Stimulated activated naive CD8-positive, alpha-beta T cell treated with anti-CD3 and anti-CD28 coated beads, Interleukin-15, Interleukin-2, amounts not matched to agents 100 ng/mL and 50 ng/mL, for 24 hours (primary cell): ENCODE data around the gene RPP40.
"Not testable (repeated sequence)": the region's sequence is repeated elsewhere in the genome, so short reads cannot be mapped to it uniquely, and the experiment has no call there.

ENCODE experiments used
- H3K27ac Mint-ChIP-seq: one replicate; pipeline ENCODE4 v1.8.0; 2021; ENCODE audit warnings: mild to moderate bottlenecking, mixed read lengths
- H3K27me3 Mint-ChIP-seq: one replicate; pipeline ENCODE4 v1.8.0; 2021; ENCODE audit warnings: mixed read lengths
- H3K36me3 Mint-ChIP-seq: one replicate; pipeline ENCODE4 v1.8.0; 2021; ENCODE audit warnings: low read depth, mixed read lengths
- H3K4me1 Mint-ChIP-seq: one replicate; pipeline ENCODE4 v1.8.0; 2021; ENCODE audit warnings: low read depth, mixed read lengths
- H3K4me3 Mint-ChIP-seq: one replicate; pipeline ENCODE4 v1.8.0; 2021; ENCODE audit warnings: mild to moderate bottlenecking, mixed read lengths
- H3K9me3 Mint-ChIP-seq: one replicate; pipeline ENCODE4 v1.8.0; 2021; ENCODE audit warnings: mixed read lengths

The RPP40 gene

DNA sequence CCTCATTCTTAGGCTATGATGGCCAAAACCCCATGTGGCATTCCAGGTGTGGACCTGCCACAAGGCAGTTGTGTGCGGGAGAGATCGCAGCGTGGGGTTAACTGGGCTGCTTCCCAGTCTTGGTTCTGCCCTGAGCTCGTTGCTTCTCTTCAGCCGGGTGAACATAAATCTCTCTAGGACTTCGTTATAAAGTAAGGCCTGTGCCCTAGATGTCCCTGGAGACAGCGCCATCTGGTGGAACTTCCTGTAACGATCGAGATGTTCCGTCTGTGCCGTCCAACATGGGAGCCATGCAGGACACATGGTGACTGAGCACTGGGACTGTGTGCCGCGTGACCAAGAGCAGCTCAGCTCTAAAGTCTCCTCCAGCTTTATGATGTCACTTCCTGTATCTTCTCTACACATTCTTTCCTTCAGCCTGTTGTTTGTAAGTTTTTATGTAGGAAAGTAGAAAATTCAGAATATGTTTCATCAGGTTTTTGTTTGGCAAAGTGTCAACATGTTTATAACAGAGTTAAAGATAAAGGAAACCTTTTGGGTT, 26.8 kb upstream of the RPP40 start:
- Mint-ChIP-seq H3K4me3 (no peak overlapping the region), H3K27ac (peak overlapping the region; percentile 6)

DNA sequence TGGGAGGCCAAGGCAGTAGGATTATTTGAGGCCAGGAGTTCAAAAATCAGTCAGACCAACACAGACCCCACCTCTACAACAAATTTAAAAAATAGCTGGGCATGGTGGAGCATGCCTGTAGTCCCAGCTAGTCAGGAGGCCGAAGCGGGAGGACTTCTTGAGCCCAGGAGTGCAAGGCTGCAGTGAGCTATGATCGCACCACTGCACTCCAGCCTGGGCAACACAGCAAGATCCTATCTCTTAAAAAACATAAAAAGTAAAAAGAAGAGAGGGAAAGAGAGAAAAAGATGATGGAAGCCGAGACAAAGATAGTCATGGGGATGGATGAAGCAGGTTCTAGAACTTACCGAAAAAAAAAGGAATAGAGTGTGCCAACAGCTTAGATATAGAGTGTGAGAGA, 25.8 kb upstream of the RPP40 start:
- Mint-ChIP-seq H3K27me3 (peaks cover 11% of the 10 kb centered on the region), H3K4me3 (no peak overlapping the region), H3K36me3 (no peaks in the 10 kb centered on the region), H3K4me1 (peaks cover 9% of the 10 kb centered on the region), H3K9me3 (no peaks in the 10 kb centered on the region), H3K27ac (no peak overlapping the region)

More for the DNA sequence above, 26.8 kb upstream of the RPP40 start:
- Mint-ChIP-seq H3K27me3 (peaks cover 4% of the 10 kb centered on the region), H3K36me3 (no peaks in the 10 kb centered on the region), H3K9me3 (no peaks in the 10 kb centered on the region), H3K4me1 (peaks cover 9% of the 10 kb centered on the region)

DNA sequence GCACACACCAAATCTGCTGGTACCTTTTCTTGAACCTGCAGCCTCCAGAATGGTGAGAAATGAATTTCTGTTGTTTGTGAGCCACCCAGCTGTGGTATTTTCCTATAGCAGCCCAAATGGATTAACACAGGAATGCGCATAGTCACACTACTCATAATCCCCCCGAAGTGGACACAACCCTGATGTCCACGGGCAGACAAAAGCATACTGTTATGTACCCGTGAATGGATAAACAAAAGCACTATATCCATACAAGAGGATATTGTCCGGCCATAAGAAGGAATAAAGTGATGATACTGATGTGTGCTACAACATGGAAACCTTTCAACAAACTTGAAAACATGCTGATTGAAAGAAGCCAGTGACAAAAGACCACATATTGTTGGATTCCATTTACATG, 25.1 kb upstream of the RPP40 start:
- Mint-ChIP-seq H3K27ac (no peak overlapping the region), H3K4me1 (peaks cover 9% of the 10 kb centered on the region), H3K36me3 (no peaks in the 10 kb centered on the region), H3K27me3 (peaks cover 11% of the 10 kb centered on the region), H3K4me3 (no peak overlapping the region), H3K9me3 (no peaks in the 10 kb centered on the region)

DNA sequence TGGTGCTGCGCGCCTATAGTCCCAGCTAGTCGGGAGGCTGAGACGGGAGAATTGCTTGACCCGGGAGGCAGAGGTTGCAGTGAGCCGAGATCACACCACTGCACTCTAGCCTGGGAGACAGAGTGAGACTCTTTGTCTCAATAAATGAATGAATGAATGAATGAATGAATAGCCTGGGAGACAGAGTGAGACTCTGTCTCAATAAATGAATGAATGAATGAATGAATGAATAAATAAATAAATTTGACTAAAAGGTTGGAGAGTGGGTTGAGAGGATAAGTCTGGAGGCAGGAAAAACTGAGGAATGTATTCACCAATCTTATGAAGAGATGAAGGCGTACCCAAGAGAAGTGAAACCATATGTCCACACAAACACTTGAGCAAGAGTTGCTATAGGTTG, 24.5 kb upstream of the RPP40 start:
- H3K9me3 Mint-ChIP-seq = no peaks in the 10 kb centered on the region

DNA sequence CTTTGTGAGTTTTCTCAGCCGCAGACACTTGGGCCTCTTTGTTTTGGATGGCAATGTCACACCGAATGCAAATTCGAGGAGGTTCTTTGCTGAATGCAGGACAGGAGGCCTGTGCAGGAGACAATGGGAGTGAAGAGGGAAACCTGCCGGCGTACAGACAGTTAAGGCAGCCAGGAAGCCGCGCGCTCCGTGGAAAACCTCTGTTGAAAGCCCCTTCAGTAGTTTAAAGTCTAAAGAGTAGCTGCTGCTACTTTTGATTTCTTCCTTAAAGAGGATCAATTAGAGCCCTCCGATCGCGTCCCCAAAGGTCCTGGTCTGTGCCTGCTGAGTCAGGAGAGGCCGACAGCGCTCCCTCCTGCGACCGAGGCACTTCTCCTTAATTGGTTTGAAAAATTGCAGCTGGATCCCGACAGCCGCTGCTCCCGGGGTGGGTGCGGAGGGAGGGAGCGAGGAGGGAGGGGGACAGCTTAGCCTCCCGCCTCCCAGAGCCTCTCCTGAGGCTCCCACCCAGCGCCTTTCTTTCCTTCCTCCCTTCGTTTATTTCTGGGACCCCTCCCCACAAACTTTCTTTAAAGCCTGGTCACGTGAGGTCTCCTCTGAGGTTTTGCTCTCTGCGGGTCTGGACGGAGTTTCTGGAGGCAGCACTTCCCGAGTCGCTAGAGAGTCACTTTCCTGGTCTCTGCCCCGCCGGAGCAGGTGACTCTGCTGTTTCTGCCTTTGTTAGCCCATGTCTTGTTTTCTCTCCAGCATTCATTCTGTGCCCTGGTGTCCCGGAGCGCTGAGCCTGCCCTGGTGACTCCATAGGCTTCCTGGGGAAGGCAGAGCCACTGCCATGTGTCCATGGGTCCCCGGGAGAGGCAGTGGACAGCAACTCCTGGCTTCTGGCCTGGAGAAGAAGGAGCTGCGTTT, 22.3 kb upstream of the RPP40 start:
- Mint-ChIP-seq H3K27me3 (peaks cover 11% of the 10 kb centered on the region), H3K27ac (peak overlapping the region; percentile 82), H3K9me3 (no peaks in the 10 kb centered on the region), H3K4me3 (peak overlapping the region; percentile 82), H3K36me3 (peaks cover 7% of the 10 kb centered on the region), H3K4me1 (peaks cover 9% of the 10 kb centered on the region)

More for the DNA sequence above, 24.5 kb upstream of the RPP40 start:
- Mint-ChIP-seq H3K4me3 (no peak overlapping the region), H3K36me3 (no peaks in the 10 kb centered on the region), H3K27ac (no peak overlapping the region), H3K27me3 (peaks cover 11% of the 10 kb centered on the region), H3K4me1 (peaks cover 9% of the 10 kb centered on the region)

DNA sequence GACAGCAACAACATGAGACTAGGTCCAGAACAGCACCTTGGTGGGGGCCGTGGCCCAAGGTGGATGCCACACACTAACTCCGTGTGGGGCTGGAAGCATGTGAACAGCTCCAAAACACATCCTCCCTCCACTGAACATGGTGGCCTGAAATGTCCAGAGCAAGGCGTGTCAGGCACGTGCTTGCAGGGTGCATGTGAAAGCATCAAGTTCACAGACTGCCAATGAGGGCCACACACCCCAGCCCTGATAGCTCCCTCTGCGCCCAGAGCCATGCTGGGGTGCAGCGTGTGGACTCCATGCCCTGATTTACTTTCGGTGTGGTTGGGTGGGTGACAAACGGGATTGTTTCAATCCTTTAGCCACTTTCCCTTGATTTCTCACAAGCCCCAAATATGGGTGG, 20.1 kb upstream of the RPP40 start:
- Mint-ChIP-seq H3K27ac (no peak overlapping the region), H3K27me3 (peaks cover 11% of the 10 kb centered on the region), H3K4me3 (no peak overlapping the region), H3K36me3 (peaks cover 10% of the 10 kb centered on the region), H3K4me1 (peaks cover 9% of the 10 kb centered on the region), H3K9me3 (peaks cover 5% of the 10 kb centered on the region)

DNA sequence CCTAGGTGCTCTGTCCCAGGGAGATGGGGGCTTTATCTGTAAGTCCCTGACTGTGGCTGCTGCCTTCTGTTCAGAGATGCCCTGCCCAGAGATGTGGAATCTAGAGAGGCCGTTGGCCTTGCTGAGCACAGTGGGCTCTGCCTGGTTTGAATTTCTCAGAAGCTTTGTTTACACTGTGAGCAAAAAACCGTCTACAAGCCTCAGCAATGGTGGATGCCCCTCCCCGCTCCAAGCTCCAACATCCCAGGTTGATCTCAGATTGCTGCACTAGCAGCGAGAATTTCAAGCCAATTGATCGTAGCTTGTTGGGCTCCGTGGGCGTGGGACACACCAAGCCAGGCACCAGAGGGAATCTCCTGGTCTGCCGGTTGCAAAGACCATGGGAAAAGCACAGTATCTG, 16.3 kb upstream of the RPP40 start:
- peaks cover 9% of the 10 kb centered on the region for H3K9me3 Mint-ChIP-seq
- H3K27me3 Mint-ChIP-seq = peaks cover 4% of the 10 kb centered on the region
- no peaks in the 10 kb centered on the region for H3K4me1 Mint-ChIP-seq
- peaks cover 32% of the 10 kb centered on the region for H3K36me3 Mint-ChIP-seq
- H3K27ac Mint-ChIP-seq = no peak overlapping the region
- H3K4me3 Mint-ChIP-seq = no peak overlapping the region

DNA sequence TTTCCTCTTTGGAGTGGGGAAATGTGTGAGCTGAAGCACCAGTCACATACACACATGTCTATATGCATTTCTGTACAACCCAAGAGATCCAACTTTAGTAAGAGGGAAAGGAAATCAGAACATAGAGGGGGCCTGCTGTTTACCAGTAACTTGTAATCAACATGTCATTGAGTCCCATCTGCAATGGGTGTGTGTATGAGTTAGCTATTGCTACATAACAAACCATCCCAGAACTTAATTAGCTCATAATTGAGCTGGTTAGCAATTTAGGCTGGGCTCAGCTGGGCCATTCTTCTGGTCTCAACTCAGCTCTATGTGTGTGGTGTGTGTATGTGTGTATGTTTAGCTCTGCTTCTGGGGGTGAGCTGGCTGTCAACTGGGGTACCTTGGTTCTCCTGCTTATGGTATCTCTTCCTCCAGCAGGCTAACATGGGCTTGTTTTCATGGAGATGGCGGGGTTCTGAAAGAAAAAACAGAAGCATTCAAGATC, 10.3 kb upstream of the RPP40 start:
- peaks cover 28% of the 10 kb centered on the region for H3K36me3 Mint-ChIP-seq
- no peak overlapping the region for H3K4me3 Mint-ChIP-seq
- H3K27ac Mint-ChIP-seq = no peak overlapping the region
- peaks cover 9% of the 10 kb centered on the region for H3K9me3 Mint-ChIP-seq
- no peaks in the 10 kb centered on the region for H3K27me3 Mint-ChIP-seq
- no peaks in the 10 kb centered on the region for H3K4me1 Mint-ChIP-seq

DNA sequence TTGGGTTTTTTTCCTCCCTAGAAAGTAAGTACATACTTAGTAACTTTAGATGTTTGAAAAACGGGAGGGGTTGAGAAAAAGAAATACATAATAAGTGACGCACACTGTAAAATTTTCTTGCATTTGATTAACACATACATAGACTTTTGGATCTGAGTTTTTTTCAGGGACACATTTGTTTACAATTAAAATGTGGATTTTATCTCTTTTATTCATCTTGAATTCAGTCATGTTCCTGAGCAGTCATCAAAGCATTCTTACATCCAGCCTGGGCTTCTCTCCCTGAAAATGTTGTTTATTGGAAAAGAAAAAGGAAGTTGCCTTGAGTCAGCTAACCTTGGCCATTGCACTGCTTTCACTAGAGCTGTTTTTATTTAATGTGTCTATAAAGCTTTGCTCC, 8.7 kb upstream of the RPP40 start:
- Mint-ChIP-seq H3K36me3 (peaks cover 15% of the 10 kb centered on the region), H3K27ac (no peak overlapping the region), H3K9me3 (peaks cover 9% of the 10 kb centered on the region), H3K4me3 (no peak overlapping the region), H3K27me3 (no peaks in the 10 kb centered on the region), H3K4me1 (no peaks in the 10 kb centered on the region)

DNA sequence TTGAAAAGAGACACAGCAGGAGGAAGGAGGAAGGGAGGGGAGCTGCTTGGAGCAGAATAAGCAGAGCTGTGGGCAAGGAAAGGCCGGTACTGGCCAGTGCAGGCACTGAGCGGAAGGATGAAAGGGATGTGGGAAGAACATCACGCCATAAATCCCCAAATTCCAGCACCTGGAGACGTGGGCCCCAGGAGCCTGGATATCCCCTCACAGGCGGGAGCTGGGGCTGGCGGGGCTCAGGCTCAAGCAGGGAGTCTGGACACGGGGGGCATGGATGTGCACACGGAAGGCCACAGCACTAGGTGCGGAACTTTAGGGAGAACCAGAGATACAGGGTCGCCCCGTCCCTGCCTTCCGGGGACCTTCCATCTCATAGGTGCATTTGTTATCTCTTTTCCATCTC, 7.5 kb upstream of the RPP40 start:
- peaks cover 6% of the 10 kb centered on the region for H3K9me3 Mint-ChIP-seq

DNA sequence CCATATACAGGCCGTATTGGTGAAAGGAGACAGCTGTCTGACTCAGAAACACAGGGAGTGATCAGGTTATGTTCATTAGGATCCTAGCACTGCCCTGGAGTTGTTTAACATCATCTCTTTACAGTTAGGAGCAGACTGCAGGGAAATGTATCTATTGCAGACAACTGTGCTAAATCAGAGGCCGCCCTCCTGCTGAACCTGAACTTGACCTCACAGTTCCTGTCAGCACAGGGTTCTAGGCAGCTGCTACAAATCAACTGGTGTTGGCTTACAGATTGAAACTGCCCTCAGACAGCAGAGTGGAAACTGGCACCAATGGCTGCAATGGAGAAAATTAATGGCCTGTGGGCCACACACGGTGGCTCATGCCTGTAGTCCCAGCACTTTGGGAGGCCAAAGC, 3.7 kb upstream of the RPP40 start:
- no peaks in the 10 kb centered on the region for H3K27me3 Mint-ChIP-seq
- H3K4me1 Mint-ChIP-seq = peaks cover 11% of the 10 kb centered on the region
- H3K9me3 Mint-ChIP-seq = no peaks in the 10 kb centered on the region
- no peak overlapping the region for H3K27ac Mint-ChIP-seq
- no peak overlapping the region for H3K4me3 Mint-ChIP-seq
- H3K36me3 Mint-ChIP-seq = peaks cover 1% of the 10 kb centered on the region

More for the DNA sequence above, 7.5 kb upstream of the RPP40 start:
- H3K36me3 Mint-ChIP-seq = peaks cover 6% of the 10 kb centered on the region
- no peak overlapping the region for H3K4me3 Mint-ChIP-seq
- no peaks in the 10 kb centered on the region for H3K4me1 Mint-ChIP-seq
- no peak overlapping the region for H3K27ac Mint-ChIP-seq
- no peaks in the 10 kb centered on the region for H3K27me3 Mint-ChIP-seq

DNA sequence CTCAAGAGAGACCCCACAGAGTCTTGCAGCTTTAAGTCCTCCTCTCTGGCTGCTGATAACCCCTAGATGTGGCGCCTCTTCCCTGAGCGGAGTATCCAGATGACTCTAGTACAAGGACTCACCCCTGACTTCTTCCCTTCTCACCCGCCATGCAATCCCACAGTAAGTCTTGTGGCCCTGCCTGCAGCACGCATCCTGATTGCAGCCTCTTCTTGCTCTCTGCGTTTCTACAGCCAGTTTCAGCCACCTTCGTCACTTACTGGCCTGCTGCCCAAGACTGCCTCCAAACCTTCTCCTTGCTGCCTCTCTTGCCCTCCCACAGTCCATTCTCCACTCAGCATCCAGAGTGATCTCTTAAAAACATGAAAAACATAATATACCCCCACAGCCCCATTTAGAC, 2.4 kb upstream of the RPP40 start:
- Mint-ChIP-seq H3K36me3 (peaks cover 14% of the 10 kb centered on the region), H3K4me3 (no peak overlapping the region), H3K4me1 (peaks cover 11% of the 10 kb centered on the region)

DNA sequence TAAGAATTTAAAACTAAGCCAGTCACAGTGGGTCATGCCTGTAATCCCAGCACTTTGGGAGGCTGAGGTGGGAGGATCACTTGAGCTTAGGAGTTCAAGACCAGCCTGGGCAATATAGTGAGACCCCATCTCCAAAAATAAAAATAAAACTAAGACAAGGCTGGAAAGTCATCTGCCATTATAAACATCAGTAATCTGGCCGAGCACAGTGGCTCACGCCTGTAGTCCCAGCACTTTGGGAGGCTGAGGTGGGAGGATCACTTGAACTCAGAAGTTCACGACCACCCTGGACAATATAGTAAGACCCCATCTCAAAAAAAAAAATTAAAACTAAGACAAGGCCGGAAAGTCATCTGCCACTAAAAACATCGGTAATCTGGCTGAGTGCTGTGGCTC, 1.2 kb upstream of the RPP40 start:
- not testable (repeated sequence) for H3K27ac Mint-ChIP-seq, H3K9me3 Mint-ChIP-seq, H3K27me3 Mint-ChIP-seq, H3K4me3 Mint-ChIP-seq
- Mint-ChIP-seq H3K4me1 (peaks cover 11% of the 10 kb centered on the region), H3K36me3 (peaks cover 20% of the 10 kb centered on the region)

More for the DNA sequence above, 2.4 kb upstream of the RPP40 start:
- Mint-ChIP-seq H3K27me3 (no peaks in the 10 kb centered on the region), H3K9me3 (no peaks in the 10 kb centered on the region), H3K27ac (no peak overlapping the region)

DNA sequence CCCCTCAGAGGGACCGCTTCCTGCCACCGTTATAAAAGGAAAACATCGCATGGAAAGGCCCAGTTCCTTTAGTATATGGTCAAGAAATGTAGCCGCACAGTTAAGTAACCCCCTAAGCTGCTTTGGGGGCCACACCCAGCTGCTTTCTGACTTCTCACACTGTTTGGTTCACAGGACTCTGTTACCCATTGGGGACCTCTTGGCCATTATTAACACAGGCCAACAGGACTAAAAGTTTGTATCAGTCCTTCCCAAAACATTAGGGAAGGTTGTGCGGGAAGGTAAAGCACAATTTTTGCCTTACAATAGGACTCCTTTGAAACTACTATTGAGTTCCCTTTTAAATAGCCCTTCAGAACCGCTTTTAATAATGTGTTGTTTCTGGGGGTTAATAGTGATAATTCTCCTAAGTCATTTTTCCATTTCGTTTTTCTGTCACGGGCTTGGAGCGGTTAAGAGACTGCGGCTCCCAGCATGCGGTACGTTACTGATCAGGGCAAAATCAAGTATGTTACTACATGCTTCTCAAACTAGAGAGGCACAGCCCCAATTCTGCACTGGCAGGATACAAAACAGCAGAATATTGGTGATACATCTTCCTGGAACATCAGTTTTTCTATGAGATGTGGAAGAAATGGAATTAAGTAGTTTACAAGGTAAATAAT, 668 bp upstream of the RPP40 start:
- Mint-ChIP-seq H3K27ac (peak overlapping the region; percentile 95), H3K27me3 (no peaks in the 10 kb centered on the region), H3K4me1 (peaks cover 11% of the 10 kb centered on the region), H3K9me3 (no peaks in the 10 kb centered on the region), H3K4me3 (peak overlapping the region; percentile 88), H3K36me3 (peaks cover 24% of the 10 kb centered on the region)

DNA sequence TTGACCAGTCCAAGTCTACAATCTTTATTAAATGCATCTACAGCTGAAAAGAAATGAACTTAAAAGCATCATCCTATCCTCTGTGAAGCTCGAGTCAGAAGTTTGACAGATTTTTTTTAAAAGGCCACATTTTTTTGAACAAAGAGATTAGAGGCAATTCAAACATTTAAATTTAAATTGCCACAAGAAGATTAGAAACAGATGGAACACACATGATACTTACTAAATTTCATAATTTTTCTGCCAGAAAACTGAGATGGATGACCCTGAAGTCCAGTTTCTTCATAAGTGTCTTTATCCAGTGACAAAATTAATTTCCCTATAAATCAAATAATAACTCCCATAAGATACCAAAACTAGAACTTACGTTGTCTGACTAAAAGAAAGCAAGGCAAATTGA, 4.3 kb downstream of the RPP40 start:
- Mint-ChIP-seq H3K27me3 (no peaks in the 10 kb centered on the region), H3K27ac (no peak overlapping the region), H3K9me3 (no peaks in the 10 kb centered on the region), H3K4me1 (peaks cover 8% of the 10 kb centered on the region), H3K36me3 (peaks cover 60% of the 10 kb centered on the region), H3K4me3 (no peak overlapping the region)
